Thyroid gland (tissue), 4 donors: ENCODE measurements around the gene KRT39. TPM values are rescaled to one million over a fixed set of nuclear protein-coding genes. Genes with fewer than 3 reads are reported as not detected.

Experiments
- DNase-seq, 2 donors: peaks; one replicate each; pipeline ENCODE4 v3.0.0-alpha.2; 2019
- H3K27ac ChIP-seq, 3 donors: fragments of 200-600 bp; sonication (generic); 1 replicate in 2 of 3; 2 replicates in 1 of 3; pipeline ENCODE4 v1.5.1; 2016 to 2019; ENCODE audit warnings: mild to moderate bottlenecking in 1 of 3, moderate library complexity in 1 of 3
- H3K27me3 ChIP-seq: fragments of 200-600 bp; sonication (generic); one replicate; pipeline ENCODE4 v1.5.1; 2019
- H3K36me3 ChIP-seq, 2 donors: fragments of 200-600 bp; sonication (generic); one replicate each; pipeline ENCODE4 v1.5.1; 2016 to 2019
- H3K4me1 ChIP-seq, 2 donors: fragments of 200-600 bp; sonication (generic); one replicate each; pipeline ENCODE4 v1.5.1; 2017 to 2019
- H3K4me3 ChIP-seq, 3 donors: fragments of 200-600 bp; sonication (generic); replicated peaks in 1 of 3; 1 replicate in 2 of 3; 2 replicates in 1 of 3; pipeline ENCODE4 v1.5.1; 2016; ENCODE audit warnings: mild to moderate bottlenecking in 1 of 3
- H3K9me3 ChIP-seq: fragments of 200-600 bp; sonication (generic); one replicate; pipeline ENCODE4 v1.5.1; 2017
- CTCF ChIP-seq, 6 experiments: fragments of 200-600 bp in 3 of 6; fragments of 450-650 bp in 3 of 6; sonication (generic) in 3 of 6; IDR thresholded peaks; one replicate each; pipeline ENCODE4 v1.5.1; 2016 to 2019; ENCODE audit warnings: antibody characterized with exemption in 6 of 6, mild to moderate bottlenecking in 2 of 6, inconsistent platforms in 1 of 6, moderate library complexity in 1 of 6
- POLR2A ChIP-seq, 2 donors: fragments of 450-650 bp; IDR thresholded peaks; one replicate each; pipeline ENCODE4 v1.6.1; 2017; ENCODE audit warnings: antibody characterized with exemption in 2 of 2, mild to moderate bottlenecking in 2 of 2, moderate library complexity in 1 of 2
- WGBS, 2 donors: methylation state at CpG; one replicate each; pipeline ENCODE4 v1.1.5; 2017; 5-methylcytosine and 5-hydroxymethylcytosine counted together
- intact Hi-C: fragments of 100-400 bp; cut with DNase I; formaldehyde crosslinking; loops from one replicate; pipeline ENCODE4 v1.15.1; 2023
- total RNA-seq, 4 donors: library from RNA; depleted of rRNA; stranded (reverse); fragments of >200 nt; gene quantifications; one replicate each; pipeline ENCODE4 v1.2.3, GENCODE V29; 2016

Gene KRT39
- total RNA-seq, 4 donors from 2014 or later, result not detected

GRCh38 chr17:40995116-40995515 is 28.4 kb upstream of the KRT39 start:
- Histone ChIP-seq H3K4me1 (no peaks in the 10 kb centered on the region), H3K27me3 (no peaks in the 10 kb centered on the region), H3K27ac (no peak overlapping the region), H3K4me3 (no peak overlapping the region), H3K36me3 (no peaks in the 10 kb centered on the region), H3K9me3 (no peaks in the 10 kb centered on the region)
- TF ChIP-seq POLR2A (IDR thresholded peaks at IDR 0.05), result no peak
- no peak for TF ChIP-seq CTCF (IDR thresholded peaks at IDR 0.05)
- intact Hi-C loops, result no loop called here
- 74 to 87% methylated on average over 1 of the region's 1 CpG for WGBS, 2 donors
- no peak for DNase-seq

DNA sequence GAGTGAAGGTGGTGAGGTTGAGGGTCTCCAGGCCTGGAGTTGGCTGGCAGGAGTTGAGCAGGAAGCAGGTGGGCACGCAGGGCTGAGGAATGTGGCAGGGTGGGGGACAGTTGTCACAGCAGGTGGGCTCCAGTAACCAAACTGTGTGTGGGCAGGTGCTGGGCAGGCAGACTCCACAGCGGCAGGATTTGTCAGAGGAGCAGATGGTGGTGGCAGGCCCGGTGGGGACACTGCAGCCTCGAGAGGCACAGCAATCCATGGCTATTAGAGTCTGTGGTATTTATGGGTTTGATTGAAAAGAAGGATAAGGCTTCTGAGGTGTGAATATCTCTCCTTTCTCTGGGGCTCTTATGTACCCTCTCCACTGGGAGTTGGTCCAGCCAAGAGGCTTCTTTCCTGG is 27.1 kb upstream of the KRT39 start, which contains the start of gene KRTAP3-3:
TSS of gene KRTAP3-3 (minus strand) at position 326 of the 400 bp plus-strand sequence. CDS start at position 259, 67 bp downstream.
- no peak for DNase-seq
- TF ChIP-seq CTCF (IDR thresholded peaks at IDR 0.05) (no peak), POLR2A (IDR thresholded peaks at IDR 0.05) (no peak)
- Histone ChIP-seq H3K4me1 (no peaks in the 10 kb centered on the region), H3K27me3 (no peaks in the 10 kb centered on the region), H3K9me3 (no peaks in the 10 kb centered on the region), H3K4me3 (no peak within 1 kb of the TSS), H3K27ac (no peak within 1 kb of the TSS), H3K36me3 (no peaks in the 10 kb centered on the region)
- WGBS, 2 donors, result 44 to 59% methylated on average over 4 of the region's 4 CpGs
- intact Hi-C loops, result no loop called here

- no peak for TF ChIP-seq CTCF (IDR thresholded peaks at IDR 0.05)
- no peak for TF ChIP-seq POLR2A (IDR thresholded peaks at IDR 0.05)
- intact Hi-C loops, result no loop called here
- H3K36me3 ChIP-seq, result no peaks in the 10 kb centered on the region
Measured at GRCh38 chr17:40993084-40993483, 26.3 kb upstream of the KRT39 start.

DNA sequence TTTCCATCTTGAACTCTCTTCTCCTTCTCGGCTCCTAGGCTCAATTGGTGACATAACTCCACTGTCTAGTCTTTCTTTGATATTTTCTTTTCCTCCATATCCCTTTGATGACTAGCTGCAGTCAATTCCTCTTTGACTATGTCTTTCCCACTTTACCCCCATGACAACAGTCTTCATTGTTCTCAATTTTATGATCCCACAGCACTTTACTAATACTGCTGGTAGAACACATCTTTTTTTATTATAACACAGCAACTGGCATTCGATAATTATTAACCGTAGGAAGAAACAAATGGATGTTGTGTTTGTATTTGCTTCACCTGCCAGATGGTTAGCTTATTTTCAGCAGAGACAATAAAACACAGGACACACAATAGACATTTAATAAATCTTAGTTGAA is 25.9 kb upstream of the KRT39 start:
- 89 to 92% methylated on average over 3 of the region's 3 CpGs for WGBS, 2 donors
- Histone ChIP-seq H3K4me3 (no peak overlapping the region), H3K27ac (no peak overlapping the region), H3K36me3 (no peaks in the 10 kb centered on the region), H3K4me1 (no peaks in the 10 kb centered on the region), H3K9me3 (no peaks in the 10 kb centered on the region), H3K27me3 (no peaks in the 10 kb centered on the region)
- no peak for DNase-seq
- intact Hi-C loops, result no loop called here
- no peak for TF ChIP-seq CTCF (IDR thresholded peaks at IDR 0.05)
- no peak for TF ChIP-seq POLR2A (IDR thresholded peaks at IDR 0.05)

More at GRCh38 chr17:40993084-40993483, 26.3 kb upstream of the KRT39 start:
- Histone ChIP-seq H3K4me3 (no peak overlapping the region), H3K27ac (no peak overlapping the region), H3K27me3 (no peaks in the 10 kb centered on the region), H3K4me1 (no peaks in the 10 kb centered on the region), H3K9me3 (no peaks in the 10 kb centered on the region)
- 93 to 96% methylated on average over 2 of the region's 2 CpGs for WGBS, 2 donors
- no peak for DNase-seq

DNA sequence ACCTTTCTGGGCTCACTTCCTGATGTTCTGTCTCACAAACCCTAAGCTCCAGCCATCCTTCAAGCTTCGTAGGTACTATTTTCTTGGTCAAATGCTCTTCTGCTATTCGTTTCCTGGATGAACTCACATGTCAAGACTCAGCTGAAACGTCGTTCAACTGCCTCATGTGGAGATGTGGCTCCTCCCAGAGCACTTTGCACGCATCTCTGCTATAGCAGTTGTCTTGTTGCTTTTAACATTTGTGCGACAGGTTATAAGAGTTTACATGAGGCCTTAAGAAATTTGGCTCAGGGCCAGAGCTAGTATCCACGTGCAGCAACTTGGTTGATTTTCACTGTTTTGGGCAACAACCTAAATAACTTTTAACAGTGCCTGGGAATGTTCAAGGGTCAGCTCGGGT is 20.2 kb upstream of the KRT39 start:
- intact Hi-C loops, result no loop called here
- Histone ChIP-seq H3K4me1 (no peaks in the 10 kb centered on the region), H3K27ac (no peak overlapping the region), H3K36me3 (no peaks in the 10 kb centered on the region), H3K4me3 (no peak overlapping the region), H3K9me3 (no peaks in the 10 kb centered on the region), H3K27me3 (no peaks in the 10 kb centered on the region)
- TF ChIP-seq POLR2A (IDR thresholded peaks at IDR 0.05), result no peak
- TF ChIP-seq CTCF (IDR thresholded peaks at IDR 0.05), result no peak
- no peak for DNase-seq
- 47 to 48% methylated on average over 8 of the region's 8 CpGs for WGBS, 2 donors
